A172 (cell line): ENCODE measurements around the gene CCDC85B. TPM values are rescaled to one million over a fixed set of nuclear protein-coding genes. Genes with fewer than 3 reads are reported as not detected.
"Not testable (repeated sequence)": the region's sequence is repeated elsewhere in the genome, so short reads cannot be mapped to it uniquely, and the experiment has no call there.

Experiments used
- DNase-seq: peaks from one replicate; pipeline ENCODE4 v3.0.0-alpha.2; 2015; ENCODE audit warnings: low spot score
- total RNA-seq: library from RNA; depleted of rRNA; stranded (reverse); fragments of >200 nt; shearing (Covaris generic); gene quantifications from 2 replicates; pipeline ENCODE4 v1.2.3, GENCODE V29; 2014; rRNA removed

The CCDC85B gene
- 27.3 and 28.0 TPM in 2 replicates for total RNA-seq

DNA sequence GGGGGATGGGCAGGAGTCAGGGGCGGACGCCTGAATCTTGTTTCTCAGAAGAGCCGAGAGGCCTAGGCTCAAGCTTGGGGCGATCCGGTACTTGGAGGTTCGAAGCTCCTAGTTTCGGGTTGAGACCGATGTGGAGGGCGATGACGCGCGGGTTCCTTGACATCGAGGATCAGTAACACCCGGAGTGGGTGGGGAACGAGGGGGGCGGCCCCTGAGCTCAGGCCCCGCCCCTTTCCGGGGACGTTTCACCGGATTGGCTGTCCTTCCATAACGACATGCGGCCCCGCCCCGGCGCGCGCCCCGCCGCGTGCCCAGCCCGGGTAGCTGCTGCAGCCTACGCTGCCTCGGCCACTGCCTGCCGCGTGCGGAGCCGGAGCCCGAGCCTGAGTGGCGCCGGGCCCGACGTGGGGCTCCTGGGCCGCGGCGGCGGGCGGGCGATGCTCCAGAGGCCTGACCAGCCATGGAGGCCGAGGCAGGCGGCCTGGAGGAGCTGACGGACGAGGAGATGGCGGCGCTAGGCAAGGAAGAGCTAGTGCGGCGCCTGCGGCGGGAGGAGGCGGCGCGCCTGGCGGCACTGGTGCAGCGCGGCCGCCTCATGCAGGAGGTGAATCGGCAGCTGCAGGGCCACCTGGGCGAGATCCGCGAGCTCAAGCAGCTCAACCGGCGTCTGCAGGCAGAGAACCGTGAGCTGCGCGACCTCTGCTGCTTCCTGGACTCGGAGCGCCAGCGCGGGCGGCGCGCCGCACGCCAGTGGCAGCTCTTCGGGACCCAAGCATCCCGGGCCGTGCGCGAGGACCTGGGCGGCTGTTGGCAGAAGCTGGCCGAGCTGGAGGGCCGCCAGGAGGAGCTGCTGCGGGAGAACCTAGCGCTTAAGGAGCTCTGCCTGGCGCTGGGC is at the start of gene CCDC85B:
CCDC85B (plus strand) TSS at position 350 of the 895 bp plus-strand sequence; CDS start at position 461, 111 bp downstream.
- DNase-seq: peak; percentile 88

DNA sequence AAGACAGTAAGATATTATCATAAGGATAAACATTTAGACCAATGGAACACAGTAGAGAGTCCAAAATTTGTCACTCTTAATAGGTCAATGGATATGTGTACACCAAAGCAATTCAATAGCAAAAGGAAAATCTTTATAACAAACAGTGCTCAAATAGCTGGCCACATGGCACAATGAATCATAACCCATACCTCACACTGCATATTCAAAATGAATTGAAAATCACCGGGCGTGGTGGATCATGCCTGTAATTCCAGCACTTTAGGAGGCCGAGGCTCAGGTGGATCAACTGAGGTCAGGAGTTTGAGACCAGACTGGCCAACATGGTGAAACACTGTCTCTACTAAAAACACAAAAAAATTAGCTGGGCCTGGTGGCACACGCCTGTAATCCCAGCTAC is 48.3 kb upstream of the CCDC85B start:
- no peak for DNase-seq

DNA sequence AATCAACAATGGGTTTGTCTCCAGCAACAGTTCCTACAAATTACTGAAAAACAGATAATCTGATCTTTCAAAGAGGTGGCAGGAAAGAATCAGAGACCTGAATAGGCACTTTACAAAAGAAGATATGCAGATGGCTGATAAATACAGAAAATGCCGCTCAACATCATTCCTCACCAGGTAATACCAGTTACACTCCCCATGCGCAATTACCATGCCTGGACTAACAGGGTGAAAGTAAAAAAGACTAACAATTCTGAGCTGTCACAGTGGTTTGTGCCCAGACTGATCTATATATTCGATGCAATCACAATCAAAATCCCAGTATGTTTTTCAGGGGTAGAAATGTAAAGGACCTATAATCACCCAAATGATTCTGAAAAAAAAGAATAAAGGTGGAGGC is 46.7 kb upstream of the CCDC85B start:
- DNase-seq: no peak

DNA sequence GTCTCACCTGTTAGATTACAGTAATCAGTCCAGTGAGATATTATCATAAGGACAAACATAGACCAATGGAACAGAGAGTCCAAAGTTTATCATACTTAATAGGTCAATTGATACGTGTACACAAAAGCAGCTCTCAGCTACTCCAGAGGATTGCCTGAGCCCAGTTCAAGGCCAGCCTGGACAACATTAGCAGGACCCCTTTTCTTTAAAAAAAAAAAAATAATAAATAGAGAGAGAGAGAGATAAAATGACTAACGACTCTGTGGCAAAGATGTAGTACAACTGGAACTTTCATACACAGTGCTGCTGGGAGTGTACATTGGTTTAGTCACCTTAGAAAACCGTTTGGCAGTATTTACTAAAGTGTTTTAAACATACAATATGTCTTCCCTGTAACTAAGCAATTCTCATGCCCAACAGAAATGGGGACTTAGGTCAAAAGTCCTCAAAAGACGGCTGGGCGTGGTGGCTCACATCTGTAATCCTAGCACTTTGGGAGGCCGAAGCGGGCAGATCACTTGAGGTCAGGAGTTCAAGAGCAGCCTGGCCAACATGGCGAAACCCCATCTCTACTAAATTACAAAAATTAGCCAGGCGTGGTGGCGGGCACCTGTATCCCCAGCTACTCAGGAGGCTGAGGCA is 46.1 kb upstream of the CCDC85B start:
- DNase-seq: no peak

DNA sequence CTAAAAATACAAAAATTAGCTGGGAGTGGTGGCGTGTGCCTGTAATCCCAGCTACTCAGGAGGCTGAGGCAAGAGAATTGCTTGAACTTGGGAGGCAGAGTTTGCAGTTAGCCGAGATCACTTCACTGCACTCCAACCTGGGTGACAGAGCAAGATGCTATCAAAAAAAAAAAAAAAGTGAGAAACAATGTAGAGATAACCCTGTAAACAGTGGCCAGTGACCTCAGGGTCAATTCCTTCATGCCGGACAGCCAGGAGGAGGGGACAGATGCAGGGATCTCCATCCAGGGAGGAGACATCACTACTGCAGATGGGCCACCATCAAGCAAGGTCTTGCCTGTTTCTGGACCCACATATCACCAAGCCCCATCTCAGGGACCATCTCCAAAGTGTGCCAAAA is 42.7 kb upstream of the CCDC85B start:
- no peak for DNase-seq

DNA sequence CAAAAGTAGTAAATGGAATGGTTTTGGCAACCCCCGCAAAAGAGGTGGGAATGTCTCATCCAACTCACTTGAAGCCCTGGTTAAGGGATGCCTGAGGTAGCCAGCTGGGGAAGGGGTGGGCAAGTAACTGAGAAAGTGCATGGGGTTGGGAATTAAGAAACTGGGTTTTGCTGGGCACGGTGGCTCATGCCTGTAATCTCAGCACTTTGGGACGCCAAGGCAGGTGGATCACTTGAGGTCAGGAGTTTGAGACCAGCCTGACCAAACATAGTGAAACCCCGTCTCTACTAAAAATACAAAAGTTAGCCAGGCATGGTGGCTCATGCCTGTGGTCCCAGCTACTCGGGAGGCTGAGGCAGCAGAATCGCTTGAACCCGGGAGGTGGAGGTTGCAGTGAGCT is 41.8 kb upstream of the CCDC85B start:
- not testable (repeated sequence) for DNase-seq

DNA sequence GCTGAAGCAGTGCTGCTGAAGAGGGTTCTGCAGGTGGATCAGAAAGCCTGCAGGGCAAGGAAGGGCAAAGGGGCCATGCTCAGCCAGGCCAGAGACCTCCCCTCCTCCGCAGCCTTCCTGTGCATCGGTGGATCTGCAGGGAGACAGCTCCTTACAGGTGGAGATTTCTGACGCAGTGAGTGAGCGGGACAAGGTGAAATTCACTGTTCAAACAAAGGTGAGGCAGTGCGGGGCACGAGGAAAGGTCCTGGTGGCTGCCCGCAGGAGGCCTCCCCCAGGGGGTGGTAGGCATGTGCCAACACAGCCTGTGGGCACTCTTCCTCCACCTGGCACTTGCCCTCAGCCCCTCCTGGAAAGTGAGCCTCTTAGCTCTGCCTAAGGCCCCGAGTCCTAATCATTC is 41.1 kb upstream of the CCDC85B start:
- DNase-seq: no peak

DNA sequence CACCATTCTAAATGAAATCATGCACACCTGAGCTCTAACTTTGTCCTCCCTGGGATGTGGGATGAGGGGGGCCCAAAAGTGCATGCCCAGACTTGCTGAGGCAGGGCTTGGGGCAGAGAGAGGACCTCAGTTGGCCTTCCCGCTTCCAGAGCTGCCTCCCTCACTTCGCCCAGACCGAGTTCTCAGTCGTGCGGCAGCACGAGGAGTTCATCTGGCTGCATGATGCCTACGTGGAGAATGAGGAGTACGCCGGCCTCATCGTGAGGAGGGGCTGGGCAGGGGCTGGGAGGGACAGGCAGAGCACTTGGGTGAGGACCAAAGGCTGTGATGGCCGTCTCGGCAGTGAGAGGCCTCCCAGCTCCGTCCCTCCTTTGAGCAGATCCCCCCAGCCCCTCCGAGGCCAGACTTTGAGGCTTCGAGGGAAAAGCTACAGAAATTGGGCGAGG is 40.7 kb upstream of the CCDC85B start:
- DNase-seq: no peak

DNA sequence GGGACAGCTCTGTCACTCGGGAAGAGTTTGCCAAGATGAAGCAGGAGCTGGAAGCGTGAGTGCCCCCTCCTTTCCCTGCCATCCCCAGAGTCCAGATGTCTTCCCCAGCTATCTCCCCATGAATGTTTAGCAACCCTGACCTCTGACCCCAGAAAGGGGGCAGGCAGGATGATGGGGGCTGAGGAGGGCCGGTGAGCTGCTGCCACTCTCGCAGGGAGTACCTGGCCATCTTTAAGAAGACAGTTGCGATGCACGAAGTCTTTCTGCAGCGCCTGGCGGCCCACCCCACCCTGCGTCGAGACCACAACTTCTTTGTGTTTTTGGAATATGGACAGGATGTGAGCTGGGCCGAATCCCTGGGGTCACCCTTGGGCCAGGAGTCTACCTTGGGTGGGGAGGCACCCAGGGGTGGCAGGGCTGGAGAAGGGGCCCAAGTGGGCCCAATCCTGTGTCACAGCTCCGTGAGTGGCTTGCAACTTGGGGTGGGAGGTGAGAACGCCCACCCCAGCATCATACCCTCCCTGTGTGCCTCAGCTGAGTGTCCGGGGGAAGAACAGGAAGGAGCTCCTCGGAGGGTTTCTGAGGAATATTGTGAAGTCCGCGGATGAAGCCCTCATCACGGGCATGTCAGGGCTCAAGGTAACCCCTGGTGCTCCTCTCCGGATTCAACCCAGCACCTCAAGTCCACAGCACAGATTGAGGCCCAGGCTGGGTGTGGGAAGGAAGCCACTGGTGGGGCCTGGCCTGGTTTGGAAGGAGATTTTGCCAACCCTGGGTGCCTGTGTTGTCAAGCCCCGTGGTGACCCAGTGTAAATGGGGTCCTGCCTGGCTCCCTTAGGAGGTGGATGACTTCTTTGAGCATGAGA is 40.0 kb upstream of the CCDC85B start:
- DNase-seq: no peak

DNA sequence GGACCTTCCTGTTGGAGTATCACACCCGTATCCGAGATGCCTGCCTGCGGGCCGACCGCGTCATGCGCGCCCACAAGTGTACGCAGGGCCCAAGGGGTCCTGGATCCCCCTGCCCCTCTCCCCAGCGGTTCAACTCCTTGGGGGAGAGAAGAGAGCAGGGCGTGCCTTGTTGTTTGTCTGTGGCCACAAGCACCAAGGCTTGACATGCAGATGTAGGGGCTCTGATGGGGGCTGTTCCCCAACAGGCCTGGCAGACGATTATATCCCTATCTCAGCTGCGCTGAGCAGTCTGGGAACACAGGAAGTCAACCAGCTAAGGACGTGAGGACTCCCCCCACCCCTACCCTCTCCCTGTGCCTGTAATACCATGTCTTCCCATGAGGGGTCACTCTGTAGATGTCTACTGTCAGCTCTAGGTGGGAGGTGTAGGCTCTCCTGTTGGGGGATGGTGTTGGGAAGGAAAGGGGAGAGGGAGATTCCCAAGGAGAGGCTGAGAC is 39.3 kb upstream of the CCDC85B start:
- no peak for DNase-seq

DNA sequence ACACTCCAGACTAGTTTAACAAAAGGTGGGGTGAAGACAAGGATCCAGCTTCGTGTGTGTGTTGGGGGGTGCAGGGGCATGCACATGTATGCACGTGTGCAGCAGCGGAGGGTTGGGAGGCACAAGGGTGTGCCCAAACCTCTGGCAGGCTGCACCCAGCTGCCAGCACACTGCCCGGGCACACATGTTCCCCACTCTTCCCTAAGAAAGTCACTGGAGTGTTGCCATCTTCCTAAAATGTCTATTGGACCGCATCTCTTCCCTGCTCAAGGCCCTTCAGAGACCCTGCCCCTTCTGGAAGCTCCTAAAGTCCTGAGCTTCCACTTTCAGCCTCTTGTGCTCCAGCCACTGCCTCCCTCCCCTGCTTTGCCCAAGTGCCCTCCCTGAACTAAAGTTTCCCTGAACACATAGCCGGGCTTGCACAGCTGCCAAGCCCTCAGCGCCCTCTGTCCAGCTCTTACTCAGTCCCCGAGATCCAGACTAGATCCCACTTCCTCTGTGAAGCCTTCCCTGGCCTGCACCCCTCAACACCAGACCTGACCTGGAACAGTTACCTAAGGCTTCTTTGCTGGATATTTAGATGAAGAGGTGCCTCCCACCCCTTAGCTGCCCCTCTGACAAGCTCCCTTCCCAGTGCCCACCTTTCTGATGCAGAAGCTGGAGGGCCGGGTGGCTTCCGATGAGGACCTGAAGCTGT is 38.5 kb upstream of the CCDC85B start:
- no peak for DNase-seq

DNA sequence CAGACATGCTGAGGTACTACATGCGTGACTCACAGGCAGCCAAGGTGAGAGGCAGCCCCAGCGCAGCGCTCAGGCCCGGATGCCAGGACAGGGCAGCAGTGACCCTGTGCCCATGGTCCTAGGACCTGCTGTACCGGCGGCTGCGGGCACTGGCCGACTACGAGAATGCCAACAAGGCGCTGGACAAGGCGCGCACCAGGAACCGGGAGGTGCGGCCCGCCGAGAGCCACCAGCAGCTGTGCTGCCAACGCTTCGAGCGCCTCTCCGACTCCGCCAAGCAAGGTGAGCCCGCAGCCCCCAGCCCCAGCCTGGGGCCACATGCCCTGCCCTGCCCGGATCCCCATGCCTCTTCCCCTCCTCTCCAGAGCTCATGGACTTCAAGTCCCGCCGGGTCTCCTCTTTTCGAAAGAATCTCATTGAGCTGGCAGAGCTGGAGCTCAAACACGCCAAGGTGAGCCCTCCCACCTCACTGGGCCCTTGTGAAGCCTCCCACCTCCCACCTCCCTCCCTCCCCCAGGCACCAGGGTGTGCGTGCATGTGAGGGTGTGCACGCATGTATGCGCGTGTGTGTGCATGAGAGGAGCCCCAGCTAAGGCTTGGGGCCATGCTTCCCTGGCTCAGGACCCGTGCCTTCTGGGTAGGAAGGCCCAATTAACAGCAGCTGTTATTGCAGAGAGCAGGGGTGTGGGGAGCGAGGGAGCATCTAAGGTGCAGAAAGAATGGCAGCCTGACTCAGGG is 37.8 kb upstream of the CCDC85B start:
- no peak for DNase-seq

DNA sequence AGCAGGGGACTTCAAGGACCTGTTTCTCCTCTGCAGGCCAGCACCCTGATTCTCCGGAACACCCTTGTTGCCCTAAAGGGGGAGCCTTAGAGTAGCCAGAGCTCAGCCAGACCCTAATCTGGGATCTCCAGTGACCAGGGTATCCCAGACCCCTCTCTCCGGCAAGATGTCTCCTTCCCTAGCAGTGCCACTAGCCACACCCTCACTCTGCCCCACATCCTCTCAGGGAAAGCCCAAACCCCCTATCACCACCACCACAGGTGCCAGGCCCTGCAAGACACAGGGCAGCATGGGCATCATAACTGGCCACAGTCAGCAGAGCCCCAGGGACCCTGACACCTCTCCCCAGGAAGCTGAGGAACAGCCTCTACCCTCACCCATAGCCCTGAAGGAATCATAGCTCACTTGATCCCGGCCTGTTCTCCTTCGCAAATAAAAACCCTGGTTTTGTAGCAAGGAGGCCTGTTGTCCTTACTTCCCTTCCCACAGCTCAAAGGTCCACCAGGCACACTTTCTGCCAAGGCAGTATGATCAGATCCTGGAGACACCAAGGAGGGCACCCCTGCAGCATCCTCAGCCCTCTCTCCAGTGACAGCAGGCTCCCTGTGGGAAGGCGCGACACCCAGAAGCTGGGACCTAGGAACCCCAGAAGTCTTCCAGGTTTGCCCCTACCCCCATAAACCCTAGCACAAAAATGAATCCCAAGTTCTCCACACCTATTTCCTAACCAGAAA is 37.1 kb upstream of the CCDC85B start:
- DNase-seq: no peak

DNA sequence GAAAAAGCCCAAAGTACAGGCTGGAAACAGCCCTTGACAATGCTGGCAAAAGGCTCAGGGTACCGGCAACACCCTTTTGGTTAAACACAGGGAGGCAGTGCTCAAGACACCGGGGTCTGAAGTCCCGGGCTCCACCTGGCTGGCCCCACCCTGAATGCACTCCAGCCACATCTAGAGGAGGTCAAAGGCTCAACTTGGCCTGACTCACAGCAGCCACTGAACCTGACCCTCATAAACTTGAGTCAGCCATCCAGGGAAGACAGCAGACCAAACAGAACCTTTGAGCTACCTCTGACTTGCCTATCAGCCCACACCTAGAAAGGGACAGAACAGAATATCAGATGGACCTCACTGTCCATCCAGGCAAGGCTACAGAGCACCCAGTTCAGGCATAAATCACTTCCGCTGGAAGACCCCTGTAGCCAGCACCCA is 36.3 kb upstream of the CCDC85B start:
- DNase-seq: no peak

DNA sequence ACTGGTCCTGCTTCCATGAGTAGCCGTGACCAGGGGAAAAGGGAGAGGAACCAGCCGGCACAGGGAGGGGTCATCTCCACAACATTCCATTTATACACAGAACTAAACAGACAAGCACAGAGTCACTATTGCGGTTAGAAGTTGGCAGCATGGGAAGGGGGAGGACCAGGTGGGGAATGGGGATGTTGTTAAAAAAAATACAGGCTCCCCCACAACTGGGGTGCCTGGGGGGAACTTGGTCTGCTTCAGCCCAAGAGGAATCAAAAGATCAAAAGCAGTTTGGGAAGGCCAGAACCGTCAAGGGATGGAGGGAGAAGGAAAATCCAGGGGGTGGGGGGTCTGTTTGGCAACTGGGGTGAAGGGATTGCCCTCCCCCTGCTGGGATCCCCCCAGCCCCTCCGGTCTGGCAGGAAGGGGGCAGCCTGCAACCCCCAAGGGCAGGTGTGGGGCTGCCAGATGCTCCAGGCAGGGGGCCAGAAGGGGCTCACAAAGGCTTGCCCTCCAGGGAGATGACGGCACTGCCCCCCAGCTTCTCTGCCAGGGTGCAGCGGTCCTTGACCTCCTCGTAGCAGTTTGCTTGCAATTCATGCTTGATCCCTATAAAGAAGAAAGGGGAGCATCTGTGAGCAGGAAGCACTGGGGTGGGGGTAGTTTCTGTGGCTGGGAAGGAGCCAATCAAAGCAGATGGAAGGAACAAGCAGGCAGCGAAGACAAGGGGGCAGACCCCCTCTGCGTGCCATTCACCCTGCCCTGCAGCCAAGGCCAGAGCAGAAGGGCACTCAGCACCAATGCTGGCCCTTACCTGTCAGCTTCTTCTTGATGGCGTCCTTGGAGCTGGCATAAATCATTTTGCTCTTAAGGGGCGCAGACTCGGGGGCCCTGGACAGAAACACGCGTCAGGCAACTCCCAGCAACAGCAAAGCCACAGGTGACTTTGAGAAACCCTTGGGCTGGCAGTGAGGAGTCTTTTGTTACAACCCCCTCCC is 35.3 kb upstream of the CCDC85B start:
- DNase-seq: no peak

DNA sequence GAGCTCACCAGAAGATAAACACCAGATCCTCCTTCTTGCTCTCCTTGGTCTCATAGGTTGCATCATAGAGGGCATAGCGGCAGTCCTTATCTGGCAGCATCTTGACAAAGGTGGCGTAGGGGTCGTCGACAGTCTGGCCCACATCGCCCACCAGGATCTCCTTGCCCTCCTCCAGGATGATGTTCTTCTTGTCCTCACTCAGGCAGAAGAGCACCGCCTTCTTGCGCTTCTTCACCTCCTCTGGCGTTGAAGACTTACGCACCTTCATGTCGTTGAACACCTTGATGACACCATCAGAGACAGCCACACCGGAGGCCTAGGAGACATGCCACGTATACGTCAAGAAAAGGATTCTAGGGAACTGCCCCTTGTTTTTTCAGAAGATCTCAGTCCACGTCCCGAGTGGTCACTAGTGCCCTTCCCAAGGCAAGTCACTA is 34.5 kb upstream of the CCDC85B start:
- DNase-seq: no peak

DNA sequence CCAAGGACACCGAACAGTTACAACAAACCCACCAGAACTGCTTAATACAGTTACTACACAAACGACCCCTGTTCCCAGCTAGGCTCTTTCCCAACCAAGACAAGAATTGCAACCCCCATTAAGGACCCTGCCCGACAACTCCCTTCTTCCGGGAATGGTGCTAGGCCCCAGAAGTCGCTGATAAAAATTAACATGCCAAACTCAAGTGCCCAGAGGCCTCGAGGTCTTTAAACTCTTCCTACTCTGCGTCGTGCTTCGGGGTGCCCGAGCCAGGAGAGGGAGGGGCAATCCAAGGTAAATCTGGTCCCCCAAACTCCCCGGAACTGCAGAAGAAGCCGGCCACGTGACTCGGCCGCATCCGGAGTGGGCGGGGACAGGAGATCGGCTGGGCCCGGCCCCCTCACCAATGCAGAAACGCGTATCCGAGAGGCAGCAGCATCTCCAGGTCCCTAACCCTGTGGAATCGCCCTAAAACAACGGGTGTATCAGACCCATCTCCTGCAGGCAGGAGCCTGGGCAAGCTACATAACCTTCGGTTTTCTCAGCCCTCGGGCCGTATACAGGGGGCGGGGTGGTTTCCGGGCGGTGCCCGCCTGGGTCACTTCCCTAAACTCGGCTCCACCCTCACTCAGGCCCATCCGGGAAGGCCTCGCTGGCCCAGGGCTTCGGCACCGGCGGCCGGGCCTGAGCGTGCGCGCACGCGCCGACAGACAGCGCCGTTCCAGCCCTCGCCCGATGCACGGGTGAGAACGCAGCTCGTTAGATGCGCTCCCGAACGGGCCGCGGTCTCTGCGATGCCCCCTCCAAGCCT is 33.6 kb upstream of the CCDC85B start:
- DNase-seq: peak; percentile 53

DNA sequence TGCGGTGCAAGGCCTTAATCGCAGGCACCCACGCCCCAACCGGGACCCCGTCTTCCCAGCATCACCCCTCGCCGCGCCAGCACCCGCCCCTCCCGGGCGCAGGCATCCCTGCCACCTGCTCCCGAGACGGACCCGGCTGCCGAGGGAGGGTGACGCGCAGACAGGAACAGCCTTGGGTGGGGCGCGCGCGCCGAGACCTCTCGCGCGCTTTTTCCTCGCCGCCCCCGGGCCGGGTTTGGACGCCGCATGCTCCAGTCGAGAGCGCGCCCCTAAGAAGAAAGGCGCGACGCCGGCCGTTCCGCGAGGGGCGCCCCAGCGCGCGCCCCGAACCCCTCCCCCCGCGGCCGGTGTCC is 33.0 kb upstream of the CCDC85B start:
- no peak for DNase-seq
